GM06990 (cell line): ENCODE data around the gene ACCS.

Experiments
- DNase-seq: peaks from one replicate; pipeline ENCODE4 v3.0.0-alpha.2; 2011; ENCODE audit not compliant: insufficient read length; ENCODE audit errors: extremely low read depth
- H3K27me3 ChIP-seq: replicated peaks from 2 replicates; pipeline ENCODE4 v1.6.0; 2011; ENCODE audit warnings: low read length; ENCODE audit not compliant: control insufficient read depth, insufficient read depth
- H3K36me3 ChIP-seq: 2 replicates; pipeline ENCODE4 v1.5.1; 2011; ENCODE audit warnings: low read length; ENCODE audit not compliant: control insufficient read depth, insufficient read depth
- H3K4me3 ChIP-seq: replicated peaks from 2 replicates; pipeline ENCODE4 v1.5.1; 2011; ENCODE audit warnings: low read depth, mild to moderate bottlenecking, control low read depth, low read length
- CTCF ChIP-seq: IDR thresholded peaks from 2 replicates; pipeline ENCODE4 v1.5.1; 2011; ENCODE audit warnings: low read length, control low read depth, mild to moderate bottlenecking, inconsistent platforms; ENCODE audit not compliant: insufficient read depth, poor library complexity, severe bottlenecking

The ACCS gene

GRCh38 chr11:44095506-44096359, 29.7 kb downstream of the ACCS start, which contains the start of gene EXT2:
TSS of gene EXT2 (plus strand) at chr11:44095678. CDS start at chr11:44107713, 12,035 bp downstream.
- no peaks in the 10 kb centered on the region for H3K27me3 ChIP-seq
- peak within 1 kb of the TSS; percentile 85 for H3K4me3 ChIP-seq
- peak; percentile 87 for DNase-seq
- TF ChIP-seq CTCF, result peak; percentile 94
- no peaks in the 10 kb centered on the region for H3K36me3 ChIP-seq

GRCh38 chr11:44096360-44097185, 30.5 kb downstream of the ACCS start:
- TF ChIP-seq CTCF, result no peak
- no peak for DNase-seq
- Histone ChIP-seq H3K36me3 (no peaks in the 10 kb centered on the region), H3K27me3 (no peaks in the 10 kb centered on the region), H3K4me3 (peak overlapping the region; percentile 85)

GRCh38 chr11:44097821-44098220, 31.8 kb downstream of the ACCS start:
- no peak for TF ChIP-seq CTCF
- no peaks in the 10 kb centered on the region for H3K27me3 ChIP-seq
- no peaks in the 10 kb centered on the region for H3K36me3 ChIP-seq
- DNase-seq, result no peak
- H3K4me3 ChIP-seq, result no peak overlapping the region

- no peak for DNase-seq
- TF ChIP-seq CTCF, result no peak
These were observed 35.0 kb downstream of the ACCS start for GRCh38 chr11:44101098-44101497.

GRCh38 chr11:44104481-44105294, 38.6 kb downstream of the ACCS start:
- H3K4me3 ChIP-seq, result no peak overlapping the region
- H3K36me3 ChIP-seq, result no peaks in the 10 kb centered on the region; the same call in 1 of the 2 replicates
- no peak for DNase-seq
- H3K27me3 ChIP-seq, result no peaks in the 10 kb centered on the region
- TF ChIP-seq CTCF, result peak; percentile 13

More at GRCh38 chr11:44101098-44101497, 35.0 kb downstream of the ACCS start:
- Histone ChIP-seq H3K36me3 (no peaks in the 10 kb centered on the region), H3K27me3 (no peaks in the 10 kb centered on the region), H3K4me3 (no peak overlapping the region)
